Neuronal stem cell (in vitro differentiated cells): ENCODE results near the gene C22orf23. TPM values are rescaled to one million over a fixed set of nuclear protein-coding genes. Genes with fewer than 3 reads are reported as not detected.
A peak's percentile ranks its signal among the peaks of the same experiment; 100 is the strongest.

Source experiments
- DNase-seq: peaks from one replicate; pipeline ENCODE4 v3.0.0-alpha.2; 2013; ENCODE audit warnings: low spot score
- H2AFZ ChIP-seq: one replicate; pipeline ENCODE4 v1.6.1; 2013; ENCODE audit warnings: mild to moderate bottlenecking, low read length, inconsistent platforms
- H2AK5ac ChIP-seq: 2 replicates; pipeline ENCODE4 v1.6.1; 2013; ENCODE audit warnings: low read depth, mild to moderate bottlenecking, inconsistent platforms, low read length, moderate library complexity, mixed read lengths
- H2BK120ac ChIP-seq: 2 replicates; pipeline ENCODE4 v1.6.1; 2013; ENCODE audit warnings: low read depth, mild to moderate bottlenecking, inconsistent platforms, low read length, moderate library complexity, mixed read lengths
- H2BK12ac ChIP-seq: one replicate; pipeline ENCODE4 v1.6.1; 2013; ENCODE audit warnings: low read length, inconsistent platforms
- H2BK15ac ChIP-seq: 2 replicates; pipeline ENCODE4 v1.6.1; 2013; ENCODE audit warnings: mild to moderate bottlenecking, low read length, inconsistent platforms, mixed read lengths
- H2BK5ac ChIP-seq: one replicate; pipeline ENCODE4 v1.6.1; 2013; ENCODE audit warnings: inconsistent platforms, mild to moderate bottlenecking, low read length, moderate library complexity
- H3K14ac ChIP-seq: one replicate; pipeline ENCODE4 v1.6.1; 2013; ENCODE audit warnings: low read length, inconsistent platforms
- H3K18ac ChIP-seq: 2 replicates; pipeline ENCODE4 v1.6.1; 2013; ENCODE audit warnings: low read length, inconsistent platforms
- H3K23ac ChIP-seq: 2 replicates; pipeline ENCODE4 v1.6.1; 2013; ENCODE audit warnings: low read depth, mild to moderate bottlenecking, mixed read lengths, low read length, inconsistent platforms; ENCODE audit not compliant: poor library complexity
- H3K27ac ChIP-seq: replicated peaks from 3 replicates; pipeline ENCODE4 v1.5.1; 2013; ENCODE audit warnings: low read length, inconsistent platforms
- H3K27me3 ChIP-seq, 3 experiments: 2 replicates each; pipeline ENCODE4 v1.6.1; 2013; ENCODE audit warnings: low read length in 3 of 3, mild to moderate bottlenecking in 2 of 3, inconsistent platforms in 1 of 3, low read depth in 1 of 3, mixed read lengths in 1 of 3, moderate library complexity in 1 of 3; ENCODE audit not compliant: control insufficient read depth in 3 of 3, insufficient read depth in 3 of 3
- H3K36me3 ChIP-seq, 2 donors: replicated peaks in 1 of 2; 2 replicates each; pipeline ENCODE4 v1.6.1; 2013; ENCODE audit warnings: low read length in 2 of 2; ENCODE audit not compliant: control insufficient read depth in 2 of 2, insufficient read depth in 2 of 2
- H3K4ac ChIP-seq: 2 replicates; pipeline ENCODE4 v1.6.1; 2013; ENCODE audit warnings: inconsistent platforms, mild to moderate bottlenecking, low read length, moderate library complexity
- H3K4me1 ChIP-seq, 2 donors: 1 replicate in 1 of 2; 2 replicates in 1 of 2; pipeline ENCODE4 v1.6.1; 2013; ENCODE audit warnings: low read length in 2 of 2, low read depth in 1 of 2; ENCODE audit not compliant: control insufficient read depth in 2 of 2, insufficient read depth in 1 of 2
- H3K4me2 ChIP-seq: one replicate; pipeline ENCODE4 v1.6.1; 2013; ENCODE audit warnings: mild to moderate bottlenecking, low read length, inconsistent platforms; ENCODE audit not compliant: insufficient read depth, poor library complexity, severe bottlenecking
- H3K4me3 ChIP-seq, 2 donors: 2 replicates each; pipeline ENCODE4 v1.5.1; 2013; ENCODE audit warnings: low read length in 2 of 2, mild to moderate bottlenecking in 2 of 2, inconsistent platforms in 1 of 2, moderate library complexity in 1 of 2
- H3K79me1 ChIP-seq: one replicate; pipeline ENCODE4 v1.6.1; 2013; ENCODE audit warnings: low read depth, mild to moderate bottlenecking, inconsistent platforms, low read length, moderate library complexity
- H3K9ac ChIP-seq: one replicate; pipeline ENCODE4 v1.6.1; 2013; ENCODE audit warnings: mild to moderate bottlenecking, low read depth, low read length, inconsistent platforms; ENCODE audit not compliant: poor library complexity
- H3K9me3 ChIP-seq, 2 donors: replicated peaks in 1 of 2; 2 replicates each; pipeline versions ENCODE3 to v1.6.1; 2013; ENCODE audit warnings: low read length in 2 of 2, mild to moderate bottlenecking in 2 of 2, inconsistent platforms in 1 of 2, low read depth in 1 of 2, mixed read lengths in 1 of 2, moderate library complexity in 1 of 2; ENCODE audit not compliant: control insufficient read depth in 2 of 2, insufficient read depth in 1 of 2
- H4K8ac ChIP-seq: one replicate; pipeline ENCODE4 v1.6.1; 2013; ENCODE audit warnings: low read depth, mild to moderate bottlenecking, inconsistent platforms, low read length, moderate library complexity
- H4K91ac ChIP-seq: one replicate; pipeline ENCODE4 v1.6.1; 2013; ENCODE audit warnings: low read length, low read depth, mild to moderate bottlenecking, inconsistent platforms; ENCODE audit not compliant: poor library complexity
- WGBS, 2 donors: extraction: QIAGEN DNeasy Blood & Tissue Kit; methylation state at CpG; one replicate each; pipeline ENCODE4 v1.1.7; 2013; ENCODE audit warnings: missing lambda C conversion rate in 2 of 2, mixed read lengths in 1 of 2; ENCODE audit not compliant: insufficient read length in 2 of 2, insufficient replicate concordance in 1 of 2; ENCODE audit errors: extremely low coverage in 2 of 2; 5-methylcytosine and 5-hydroxymethylcytosine counted together
- polyA plus RNA-seq, 2 experiments: library from polyadenylated mRNA; stranded (reverse); fragments of 200-250 nt; gene quantifications; one replicate each; pipeline ENCODE4 v1.2.3, GENCODE V29; 2013

Gene C22orf23
- 1.3 TPM for polyA plus RNA-seq (2013, experiment 1 of 2)
- polyA plus RNA-seq (2013, experiment 2 of 2) = 1.1 TPM

DNA sequence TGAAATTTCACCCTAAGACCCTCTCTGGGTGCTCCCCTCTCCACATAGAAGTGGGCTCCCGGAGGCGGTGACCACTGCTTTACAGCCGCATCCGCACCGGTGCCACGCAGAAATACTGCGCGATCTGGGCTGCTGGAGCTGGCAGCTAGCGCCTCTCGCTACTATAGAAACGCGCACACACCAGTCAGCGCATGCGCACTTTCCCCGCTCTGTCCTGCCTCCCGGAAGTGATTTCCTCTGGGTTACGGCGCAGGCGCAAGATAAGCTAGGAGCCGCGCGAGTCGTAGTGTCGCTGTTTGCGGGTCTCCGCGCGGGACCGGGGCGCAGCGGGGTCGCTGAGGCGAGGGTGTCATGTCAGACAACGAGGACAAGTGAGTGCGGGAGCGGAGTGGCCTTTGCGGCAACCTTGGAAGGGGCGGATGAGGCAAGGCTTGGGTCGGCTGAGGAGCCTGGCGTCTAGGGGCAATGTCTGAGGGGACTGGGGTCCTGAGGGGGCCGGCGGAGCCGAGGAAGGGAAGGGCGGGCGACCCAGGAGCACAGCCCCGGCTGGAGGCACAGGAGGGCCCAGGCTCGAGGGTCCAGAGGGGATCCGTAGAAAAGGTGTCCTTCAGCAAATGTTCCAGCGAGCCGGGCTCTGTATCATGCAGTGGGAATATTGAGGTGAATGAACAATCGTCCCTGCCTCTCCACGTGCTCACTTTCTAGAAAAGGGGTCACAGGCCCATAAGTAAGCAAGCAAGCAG, at the start of gene C22orf23, which contains the start of gene POLR2F:
C22orf23 (minus strand) TSS at position 165 of the 743 bp plus-strand sequence. CDS start 452 bp downstream, outside the sequence.
POLR2F (plus strand) TSS at position 263 of the 743 bp plus-strand sequence; CDS start at position 352, 89 bp downstream.
- Histone ChIP-seq H3K4me3 (peak within 1 kb of the TSS; percentile 87 to 93), H3K27me3 (no peaks in the 10 kb centered on the region), H3K27ac (no peak within 1 kb of the TSS), H3K4me1 (peaks cover 6 to 8% of the 10 kb centered on the region in 2 donors), H3K4ac (no peak within 1 kb of the TSS), H2BK120ac (no peak within 1 kb of the TSS), H4K8ac (peak within 1 kb of the TSS; percentile 50), H2AK5ac (no peak within 1 kb of the TSS), H3K36me3 (peaks cover 16 to 22% of the 10 kb centered on the region in 2 donors), H2BK5ac (no peak within 1 kb of the TSS), H3K9ac (peak within 1 kb of the TSS; percentile 88), H2BK12ac (no peak within 1 kb of the TSS), H3K14ac (peak within 1 kb of the TSS; percentile 79), H3K18ac (peak within 1 kb of the TSS; percentile 89), H4K91ac (no peak within 1 kb of the TSS), H3K9me3 (no peaks in the 10 kb centered on the region), H3K4me2 (peak within 1 kb of the TSS; percentile 87), H3K79me1 (peaks cover 3% of the 10 kb centered on the region), H3K23ac (peak within 1 kb of the TSS; percentile 21), H2BK15ac (no peak within 1 kb of the TSS), H2AFZ (peak within 1 kb of the TSS; percentile 97)
- peak; percentile 98 for DNase-seq
- no CpG with 5 or more reads among the region's 52 CpGs for WGBS, 2 donors

GRCh38 chr22:37999640-38000272, 46.4 kb upstream of the C22orf23 start:
- no CpG with 5 or more reads among the region's 16 CpGs for WGBS, 2 donors

GRCh38 chr22:37999236-37999635, 45.8 kb upstream of the C22orf23 start:
- H2AFZ ChIP-seq = no peak overlapping the region

More at GRCh38 chr22:37999640-38000272, 46.4 kb upstream of the C22orf23 start:
- peak overlapping the region; percentile 6 for H2BK5ac ChIP-seq
- peak overlapping the region; percentile 13 for H2AK5ac ChIP-seq
- peak overlapping the region; percentile 86 for H3K18ac ChIP-seq
- peak overlapping the region; percentile 58 for H3K14ac ChIP-seq
- no peak overlapping the region for H3K9ac ChIP-seq
- no peak overlapping the region for H3K4ac ChIP-seq
- H2BK12ac ChIP-seq = no peak overlapping the region
- peak overlapping the region; percentile 1 for H2BK15ac ChIP-seq
- H3K36me3 ChIP-seq = no peaks in the 10 kb centered on the region
- no peak overlapping the region for H3K4me3 ChIP-seq
- no peaks in the 10 kb centered on the region for H3K79me1 ChIP-seq
- H3K9me3 ChIP-seq = no peaks in the 10 kb centered on the region
- no peak for DNase-seq
- no peak overlapping the region for H4K91ac ChIP-seq
- H3K4me1 ChIP-seq = peaks cover 5 to 15% of the 10 kb centered on the region in 2 donors
- no peak overlapping the region for H3K27ac ChIP-seq
- no peak overlapping the region for H3K4me2 ChIP-seq
- no peak overlapping the region for H4K8ac ChIP-seq
- H3K27me3 ChIP-seq = no peaks in the 10 kb centered on the region
- H2BK120ac ChIP-seq = no peak overlapping the region
- H2AFZ ChIP-seq = no peak overlapping the region
- H3K23ac ChIP-seq = peak overlapping the region; percentile 34

GRCh38 chr22:37998543-37998942, 45.1 kb upstream of the C22orf23 start:
- Histone ChIP-seq H2BK15ac (peak overlapping the region; percentile 72), H3K27ac (no peak overlapping the region)

More at GRCh38 chr22:37999236-37999635, 45.8 kb upstream of the C22orf23 start:
- Histone ChIP-seq H3K4me1 (peaks cover 5 to 15% of the 10 kb centered on the region in 2 donors), H3K27ac (no peak overlapping the region), H3K9ac (peak overlapping the region; percentile 27), H3K14ac (peak overlapping the region; percentile 58), H2BK120ac (no peak overlapping the region), H2BK15ac (peak overlapping the region; percentile 1), H3K23ac (peak overlapping the region; percentile 62), H3K4me3 (no peak overlapping the region), H3K36me3 (no peaks in the 10 kb centered on the region), H3K4me2 (no peak overlapping the region), H2BK12ac (no peak overlapping the region), H4K8ac (no peak overlapping the region), H4K91ac (no peak overlapping the region), H3K9me3 (no peaks in the 10 kb centered on the region), H2BK5ac (peak overlapping the region; percentile 6), H3K79me1 (no peaks in the 10 kb centered on the region), H2AK5ac (peak overlapping the region; percentile 13), H3K18ac (peak overlapping the region; percentile 86), H3K27me3 (no peaks in the 10 kb centered on the region), H3K4ac (peak overlapping the region; percentile 56)
- WGBS, 2 donors = no CpG with 5 or more reads among the region's 10 CpGs
- no peak for DNase-seq

More at GRCh38 chr22:37998543-37998942, 45.1 kb upstream of the C22orf23 start:
- no peak overlapping the region for H4K8ac ChIP-seq
- H3K4me3 ChIP-seq = no peak overlapping the region
- no peak overlapping the region for H3K4ac ChIP-seq
- H2AK5ac ChIP-seq = peak overlapping the region; percentile 96
- no peaks in the 10 kb centered on the region for H3K27me3 ChIP-seq
- no peak overlapping the region for H2BK120ac ChIP-seq
- no peak overlapping the region for H3K9ac ChIP-seq
- H3K4me2 ChIP-seq = no peak overlapping the region
- H3K18ac ChIP-seq = peak overlapping the region; percentile 86
- no peaks in the 10 kb centered on the region for H3K79me1 ChIP-seq
- no peak overlapping the region for H4K91ac ChIP-seq
- no peaks in the 10 kb centered on the region for H3K36me3 ChIP-seq
- WGBS, 2 donors = no CpG with 5 or more reads among the region's 7 CpGs
- no peak overlapping the region for H2AFZ ChIP-seq
- no peak overlapping the region for H2BK12ac ChIP-seq
- peaks cover 5 to 15% of the 10 kb centered on the region in 2 donors for H3K4me1 ChIP-seq
- H2BK5ac ChIP-seq = peak overlapping the region; percentile 30
- DNase-seq = no peak
- H3K23ac ChIP-seq = no peak overlapping the region
- H3K9me3 ChIP-seq = no peaks in the 10 kb centered on the region
- no peak overlapping the region for H3K14ac ChIP-seq
